ENCODE data around the gene PACSIN1.

PACSIN1 gene

GRCh38 chr6:34424200-34425131 is 41.4 kb upstream of the PACSIN1 start:
- Histone ChIP-seq H3K27ac (ENCODE audit: poor library complexity, severe bottlenecking) (peak overlapping the region; percentile 65), H3K36me3 (ENCODE audit: low read depth) (peaks cover 58% of the 10 kb centered on the region)

GRCh38 chr6:34425132-34425497 is 40.8 kb upstream of the PACSIN1 start:
- no peak for ATAC-seq (ENCODE audit: low read depth)
- Histone ChIP-seq H3K9me3 (ENCODE audit: severe bottlenecking) (no peaks in the 10 kb centered on the region), H3K27me3 (ENCODE audit: insufficient read depth, poor library complexity, severe bottlenecking) (no peaks in the 10 kb centered on the region), H3K27ac (ENCODE audit: poor library complexity, severe bottlenecking) (peak overlapping the region; percentile 65), H3K36me3 (ENCODE audit: low read depth) (peaks cover 51% of the 10 kb centered on the region), H3K4me3 (ENCODE audit: severe bottlenecking) (peak overlapping the region; percentile 83), H3K4me1 (ENCODE audit: insufficient read depth, poor library complexity, severe bottlenecking) (peaks cover 3% of the 10 kb centered on the region)
- TF ChIP-seq, protein P1, sequence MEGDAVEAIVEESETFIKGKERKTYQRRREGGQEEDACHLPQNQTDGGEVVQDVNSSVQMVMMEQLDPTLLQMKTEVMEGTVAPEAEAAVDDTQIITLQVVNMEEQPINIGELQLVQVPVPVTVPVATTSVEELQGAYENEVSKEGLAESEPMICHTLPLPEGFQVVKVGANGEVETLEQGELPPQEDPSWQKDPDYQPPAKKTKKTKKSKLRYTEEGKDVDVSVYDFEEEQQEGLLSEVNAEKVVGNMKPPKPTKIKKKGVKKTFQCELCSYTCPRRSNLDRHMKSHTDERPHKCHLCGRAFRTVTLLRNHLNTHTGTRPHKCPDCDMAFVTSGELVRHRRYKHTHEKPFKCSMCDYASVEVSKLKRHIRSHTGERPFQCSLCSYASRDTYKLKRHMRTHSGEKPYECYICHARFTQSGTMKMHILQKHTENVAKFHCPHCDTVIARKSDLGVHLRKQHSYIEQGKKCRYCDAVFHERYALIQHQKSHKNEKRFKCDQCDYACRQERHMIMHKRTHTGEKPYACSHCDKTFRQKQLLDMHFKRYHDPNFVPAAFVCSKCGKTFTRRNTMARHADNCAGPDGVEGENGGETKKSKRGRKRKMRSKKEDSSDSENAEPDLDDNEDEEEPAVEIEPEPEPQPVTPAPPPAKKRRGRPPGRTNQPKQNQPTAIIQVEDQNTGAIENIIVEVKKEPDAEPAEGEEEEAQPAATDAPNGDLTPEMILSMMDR (IDR thresholded peaks at IDR 0.05; ENCODE audit: poor library complexity, severe bottlenecking): no peak
- DNase-seq (ENCODE audit: low spot score): no peak

More at GRCh38 chr6:34424200-34425131, 41.4 kb upstream of the PACSIN1 start:
- DNase-seq (ENCODE audit: low spot score): no peak
- H3K4me1 ChIP-seq (ENCODE audit: insufficient read depth, poor library complexity, severe bottlenecking): peaks cover 3% of the 10 kb centered on the region
- H3K4me3 ChIP-seq (ENCODE audit: severe bottlenecking): peak overlapping the region; percentile 83
- H3K27me3 ChIP-seq (ENCODE audit: insufficient read depth, poor library complexity, severe bottlenecking): no peaks in the 10 kb centered on the region
- ATAC-seq (ENCODE audit: low read depth): no peak
- TF ChIP-seq, protein P1 (IDR thresholded peaks at IDR 0.05; ENCODE audit: poor library complexity, severe bottlenecking): no peak
- H3K9me3 ChIP-seq (ENCODE audit: severe bottlenecking): no peaks in the 10 kb centered on the region

- TF ChIP-seq, protein P1 (IDR thresholded peaks at IDR 0.05; ENCODE audit: poor library complexity, severe bottlenecking): no peak
- peak; percentile 95 for ATAC-seq (ENCODE audit: low read depth)
- peak within 1 kb of the TSS; percentile 65 for H3K27ac ChIP-seq (ENCODE audit: poor library complexity, severe bottlenecking)
These were observed 40.1 kb upstream of the PACSIN1 start, which contains the start of gene RPS10 for GRCh38 chr6:34425498-34426410. RPS10 (minus strand) TSS chr6:34426069; CDS start chr6:34425221, 848 bp downstream.

DNA sequence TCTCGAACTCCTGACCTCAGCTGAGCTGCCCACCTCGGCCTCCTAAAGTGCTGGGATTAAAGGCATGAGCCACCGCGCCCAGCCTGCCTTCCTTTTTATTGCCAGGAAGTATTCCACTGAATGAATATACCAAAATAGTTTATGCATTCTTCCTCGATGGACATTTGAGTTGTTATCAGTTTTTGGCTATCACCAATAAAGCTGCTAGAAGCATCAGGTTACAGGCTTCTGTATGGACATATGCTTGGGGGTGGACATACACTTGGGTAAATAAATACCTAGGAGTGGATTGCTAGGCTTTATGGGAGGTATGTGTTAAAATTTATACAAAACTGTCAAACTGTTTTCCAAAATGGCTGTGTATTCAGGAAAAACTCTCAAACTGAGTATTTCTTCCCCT is 30.0 kb upstream of the PACSIN1 start:
- H3K27ac ChIP-seq (ENCODE audit: poor library complexity, severe bottlenecking): no peak overlapping the region
- DNase-seq (ENCODE audit: low spot score) (no peak), ATAC-seq (ENCODE audit: low read depth) (no peak)
- no peaks in the 10 kb centered on the region for H3K9me3 ChIP-seq (ENCODE audit: severe bottlenecking)
- no peak overlapping the region for H3K4me3 ChIP-seq (ENCODE audit: severe bottlenecking)
- no peaks in the 10 kb centered on the region for H3K4me1 ChIP-seq (ENCODE audit: insufficient read depth, poor library complexity, severe bottlenecking)
- no peaks in the 10 kb centered on the region for H3K36me3 ChIP-seq (ENCODE audit: low read depth)
- H3K27me3 ChIP-seq (ENCODE audit: insufficient read depth, poor library complexity, severe bottlenecking): no peaks in the 10 kb centered on the region
- TF ChIP-seq, protein P1 (IDR thresholded peaks at IDR 0.05; ENCODE audit: poor library complexity, severe bottlenecking): no peak

More at GRCh38 chr6:34425498-34426410, 40.1 kb upstream of the PACSIN1 start, which contains the start of gene RPS10:
- DNase-seq (ENCODE audit: low spot score): peak; percentile 86
- Histone ChIP-seq H3K36me3 (ENCODE audit: low read depth) (peaks cover 45% of the 10 kb centered on the region), H3K9me3 (ENCODE audit: severe bottlenecking) (no peaks in the 10 kb centered on the region), H3K4me1 (ENCODE audit: insufficient read depth, poor library complexity, severe bottlenecking) (peaks cover 3% of the 10 kb centered on the region), H3K27me3 (ENCODE audit: insufficient read depth, poor library complexity, severe bottlenecking) (no peaks in the 10 kb centered on the region), H3K4me3 (ENCODE audit: severe bottlenecking) (peak within 1 kb of the TSS; percentile 83)

Measured in RWPE2 (cell line).